Muscle layer of colon (tissue), 2 donors: ENCODE results near the gene MTA2.
A peak's percentile ranks its signal among the peaks of the same experiment; 100 is the strongest.
"Not testable (repeated sequence)": the region's sequence is repeated elsewhere in the genome, so short reads cannot be mapped to it uniquely, and the experiment has no call there.

Source experiments
- H3K27ac ChIP-seq: one replicate; pipeline ENCODE4 v1.7.0; 2013; ENCODE audit warnings: low read depth, mild to moderate bottlenecking, low read length, moderate library complexity
- H3K27me3 ChIP-seq, 2 donors: one replicate each; pipeline ENCODE4 v1.7.0; 2013; ENCODE audit warnings: low read length in 2 of 2, mild to moderate bottlenecking in 2 of 2; ENCODE audit not compliant: insufficient read depth in 2 of 2, control insufficient read depth in 1 of 2
- H3K36me3 ChIP-seq: one replicate; pipeline ENCODE4 v1.7.0; 2013; ENCODE audit warnings: mild to moderate bottlenecking, low read length; ENCODE audit not compliant: insufficient read depth
- H3K4me1 ChIP-seq: one replicate; pipeline ENCODE4 v1.7.0; 2013; ENCODE audit warnings: mild to moderate bottlenecking, low read length; ENCODE audit not compliant: insufficient read depth
- H3K4me3 ChIP-seq, 2 donors: one replicate each; pipeline ENCODE4 v1.7.0; 2013; ENCODE audit warnings: low read length in 2 of 2, low read depth in 1 of 2, mild to moderate bottlenecking in 1 of 2, moderate library complexity in 1 of 2
- H3K9ac ChIP-seq: one replicate; pipeline ENCODE4 v1.7.0; 2013; ENCODE audit warnings: low read length
- H3K9me3 ChIP-seq: one replicate; pipeline ENCODE4 v1.7.0; 2013; ENCODE audit warnings: mild to moderate bottlenecking, low read length
- donor health status: abdominal sarcoma.
- donor health status: Adenocarcinoma of cecum.

Gene MTA2

DNA sequence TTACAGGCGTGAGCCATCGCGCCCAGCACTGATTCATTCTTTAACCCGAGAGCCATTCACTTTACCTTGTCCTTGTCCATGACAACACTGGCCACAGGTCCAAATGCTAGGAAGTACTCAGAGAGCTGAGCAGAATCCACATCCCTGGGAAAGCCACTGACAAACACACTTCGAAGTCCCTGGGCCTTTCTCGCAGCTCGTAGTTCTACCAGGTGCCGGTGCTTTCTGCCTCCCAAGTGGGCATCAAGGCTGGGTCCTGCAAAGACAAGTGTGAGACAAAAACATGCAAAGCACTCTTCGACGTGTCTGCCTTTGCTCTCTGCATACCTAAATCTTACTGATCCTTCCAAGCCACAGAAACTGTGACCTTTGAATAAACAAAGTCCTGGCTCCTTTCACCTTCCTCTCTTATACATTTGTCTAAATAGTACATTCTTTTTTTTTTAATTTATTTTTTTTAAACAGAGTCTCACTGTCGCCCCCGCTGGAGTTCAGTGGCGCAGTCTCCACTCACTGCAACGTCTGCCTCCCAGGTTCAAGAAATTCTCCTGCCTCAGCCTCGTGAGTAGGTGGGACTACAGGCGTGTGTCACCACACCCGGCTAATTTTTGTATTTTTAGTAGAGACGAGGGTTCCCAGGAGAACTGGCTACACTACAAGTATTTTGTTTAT lies 12.6 kb downstream of the MTA2 start:
- no peaks in the 10 kb centered on the region for H3K27me3 ChIP-seq
- no peaks in the 10 kb centered on the region for H3K9me3 ChIP-seq
- no peak overlapping the region for H3K4me3 ChIP-seq
- peaks cover 15% of the 10 kb centered on the region for H3K4me1 ChIP-seq
- no peak overlapping the region for H3K27ac ChIP-seq
- peaks cover 31% of the 10 kb centered on the region for H3K36me3 ChIP-seq
- H3K9ac ChIP-seq: no peak overlapping the region

DNA sequence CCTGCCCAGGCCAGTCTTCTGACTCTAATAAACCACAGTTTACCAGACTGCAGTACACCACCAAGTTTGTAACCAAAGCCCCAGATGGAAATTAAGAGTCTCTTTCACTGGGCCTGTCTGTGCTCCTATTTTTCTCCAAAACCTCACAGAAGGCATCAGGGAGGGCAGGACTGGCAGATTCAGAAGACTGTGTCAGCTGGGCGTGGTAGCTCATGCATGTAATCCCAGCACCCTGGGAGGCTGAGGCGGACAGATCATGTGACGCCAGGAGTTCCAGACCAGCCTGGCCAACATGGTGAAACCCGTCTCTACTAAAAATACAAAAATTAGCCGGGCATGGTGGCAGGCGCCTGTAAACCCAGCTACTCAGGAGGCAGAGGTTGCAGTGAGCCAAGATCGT lies 16.3 kb downstream of the MTA2 start:
- H3K36me3 ChIP-seq: peaks cover 34% of the 10 kb centered on the region
- not testable (repeated sequence) for H3K4me1 ChIP-seq, H3K27ac ChIP-seq, H3K27me3 ChIP-seq, H3K9me3 ChIP-seq, H3K9ac ChIP-seq, H3K4me3 ChIP-seq

DNA sequence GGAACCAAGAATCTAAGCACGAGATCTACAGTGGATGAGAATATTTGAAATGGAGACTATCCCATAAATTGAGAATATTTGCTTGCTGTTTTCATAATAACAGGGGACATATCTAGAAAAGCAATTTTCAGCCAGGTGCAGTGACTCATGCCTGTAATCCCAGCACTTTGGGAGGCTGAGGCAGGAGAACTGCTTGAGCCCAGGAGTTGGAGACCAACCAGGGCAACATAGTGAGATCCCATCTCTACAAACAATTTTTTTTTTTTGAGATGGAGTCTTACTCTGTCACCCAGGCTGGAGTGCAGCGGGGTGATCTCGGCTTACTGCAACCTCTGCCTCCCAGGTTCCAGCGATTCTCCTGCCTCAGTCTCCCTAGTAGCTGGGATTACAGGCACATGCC lies 19.9 kb downstream of the MTA2 start:
- H3K9me3 ChIP-seq, H3K27ac ChIP-seq, H3K4me3 ChIP-seq, H3K4me1 ChIP-seq, H3K27me3 ChIP-seq, H3K9ac ChIP-seq: not testable (repeated sequence)
- H3K36me3 ChIP-seq: peaks cover 36% of the 10 kb centered on the region

DNA sequence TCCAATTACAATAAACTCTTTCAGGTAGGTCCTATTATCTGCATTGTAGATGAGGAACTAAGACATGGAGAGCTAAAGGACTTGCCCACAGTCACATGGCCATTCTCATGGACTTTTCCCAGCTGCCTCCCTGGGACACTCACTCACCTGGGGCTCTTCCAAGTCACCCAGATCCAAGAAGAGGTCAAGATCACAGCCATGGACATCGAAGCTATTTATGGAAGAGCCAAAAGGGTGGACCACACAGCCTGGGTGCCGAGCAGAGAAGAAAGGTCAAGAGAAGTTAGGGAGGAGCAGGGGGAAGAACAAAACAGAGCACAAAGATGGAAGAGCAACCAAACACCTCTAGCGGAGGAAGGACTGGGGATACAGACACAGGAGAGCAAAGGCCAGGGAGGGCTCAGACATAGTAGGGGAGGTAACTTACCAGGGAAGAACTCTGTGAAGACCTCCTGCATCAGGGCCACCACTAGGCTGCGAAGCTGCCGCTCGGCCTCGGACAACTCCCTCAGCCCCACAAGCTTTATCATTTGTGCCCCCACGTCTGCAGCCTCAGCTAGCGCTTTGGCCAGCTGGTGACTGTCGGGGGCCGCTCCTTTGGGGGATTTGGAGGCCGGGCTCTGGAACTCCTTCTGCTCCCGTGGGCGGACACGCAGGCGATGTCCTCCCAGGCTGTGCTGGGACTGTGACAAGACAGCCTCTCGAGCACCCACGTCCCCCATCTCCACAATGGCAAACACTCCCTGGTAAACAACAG lies 20.5 kb downstream of the MTA2 start:
- H3K4me1 ChIP-seq: no peaks in the 10 kb centered on the region
- no peak overlapping the region for H3K4me3 ChIP-seq
- H3K27ac ChIP-seq: no peak overlapping the region
- no peaks in the 10 kb centered on the region for H3K9me3 ChIP-seq
- peaks cover 42% of the 10 kb centered on the region for H3K36me3 ChIP-seq
- H3K9ac ChIP-seq: no peak overlapping the region
- no peaks in the 10 kb centered on the region for H3K27me3 ChIP-seq

DNA sequence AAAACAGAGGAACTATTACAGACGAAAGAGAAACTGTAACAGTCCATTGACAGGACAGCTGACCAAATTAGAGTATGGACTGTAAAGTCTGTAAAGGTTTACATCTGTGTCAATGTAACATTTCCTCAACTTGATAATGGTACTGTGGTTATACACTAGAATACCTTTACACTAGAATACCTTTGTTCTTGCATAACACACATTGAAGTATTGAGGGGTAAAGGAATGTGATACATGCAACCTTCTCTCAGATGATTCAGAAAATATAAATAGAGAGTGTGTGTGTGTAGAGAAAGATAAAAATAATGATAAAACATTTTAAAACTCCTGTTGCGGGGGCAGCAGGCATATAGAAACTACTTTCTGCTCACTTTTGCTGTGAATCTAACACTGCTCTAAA lies 22.4 kb downstream of the MTA2 start:
- H3K4me1 ChIP-seq: peaks cover 12% of the 10 kb centered on the region
- H3K27ac ChIP-seq: no peak overlapping the region
- no peak overlapping the region for H3K4me3 ChIP-seq
- H3K9ac ChIP-seq: no peak overlapping the region
- peaks cover 40% of the 10 kb centered on the region for H3K36me3 ChIP-seq
- no peaks in the 10 kb centered on the region for H3K9me3 ChIP-seq
- no peaks in the 10 kb centered on the region for H3K27me3 ChIP-seq

DNA sequence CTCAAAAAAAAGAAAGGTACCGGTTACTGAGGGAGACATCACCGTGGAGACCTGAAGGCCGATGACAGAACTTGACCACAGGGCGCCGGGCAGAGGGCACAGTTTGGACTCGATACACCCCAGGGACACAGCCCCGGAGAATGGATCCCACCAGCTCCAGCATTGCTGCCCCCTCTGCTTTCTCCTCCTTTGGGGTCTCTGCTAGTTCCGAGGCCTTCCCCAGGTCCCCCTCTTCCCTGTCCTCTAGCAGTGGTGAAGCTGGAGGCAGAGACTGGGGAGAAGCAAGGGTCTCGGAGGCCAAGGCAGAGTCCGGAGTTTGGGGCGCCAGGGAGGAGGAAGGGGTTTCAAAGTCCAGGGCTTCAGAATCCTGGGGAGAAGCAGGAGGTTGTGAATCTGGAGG lies 23.1 kb downstream of the MTA2 start:
- no peak overlapping the region for H3K9ac ChIP-seq
- peaks cover 12% of the 10 kb centered on the region for H3K4me1 ChIP-seq
- H3K4me3 ChIP-seq: no peak overlapping the region
- no peaks in the 10 kb centered on the region for H3K27me3 ChIP-seq
- peaks cover 39% of the 10 kb centered on the region for H3K36me3 ChIP-seq
- no peaks in the 10 kb centered on the region for H3K9me3 ChIP-seq
- no peak overlapping the region for H3K27ac ChIP-seq

DNA sequence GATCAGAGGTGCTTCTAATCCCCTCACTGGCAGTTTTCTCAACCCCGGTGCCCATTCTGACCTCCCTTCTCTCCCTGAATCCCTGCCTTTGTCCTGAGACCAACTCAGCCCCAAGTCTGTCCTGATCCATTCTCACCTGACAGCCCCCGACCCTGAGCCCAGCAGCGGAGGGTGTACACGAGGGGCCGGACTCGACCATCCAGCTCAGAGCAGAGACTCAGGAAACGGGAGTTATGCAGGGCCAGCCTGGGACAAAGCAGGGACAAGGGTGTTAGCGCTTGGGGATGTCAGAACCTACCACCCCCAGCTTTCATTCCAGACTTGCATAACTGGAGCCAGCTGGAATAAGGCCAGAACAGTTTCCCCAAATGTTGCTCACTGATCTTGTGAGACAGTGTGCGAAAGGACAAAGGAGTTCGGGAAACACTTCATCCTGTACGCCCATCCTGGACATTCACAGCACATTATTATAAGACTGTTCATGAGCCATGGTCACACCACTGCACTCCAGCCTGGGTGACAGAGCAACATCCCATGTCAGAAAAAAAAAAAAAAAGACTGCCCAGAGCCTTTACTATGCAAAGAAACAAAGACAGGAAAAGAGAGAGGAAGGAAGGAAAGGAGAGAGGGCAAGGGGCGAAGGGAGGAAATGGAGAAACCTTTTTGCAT lies 24.5 kb downstream of the MTA2 start:
- peaks cover 20% of the 10 kb centered on the region for H3K4me1 ChIP-seq
- H3K4me3 ChIP-seq: no peak overlapping the region
- no peaks in the 10 kb centered on the region for H3K27me3 ChIP-seq
- no peak overlapping the region for H3K9ac ChIP-seq
- H3K27ac ChIP-seq: no peak overlapping the region
- no peaks in the 10 kb centered on the region for H3K9me3 ChIP-seq
- H3K36me3 ChIP-seq: peaks cover 38% of the 10 kb centered on the region

DNA sequence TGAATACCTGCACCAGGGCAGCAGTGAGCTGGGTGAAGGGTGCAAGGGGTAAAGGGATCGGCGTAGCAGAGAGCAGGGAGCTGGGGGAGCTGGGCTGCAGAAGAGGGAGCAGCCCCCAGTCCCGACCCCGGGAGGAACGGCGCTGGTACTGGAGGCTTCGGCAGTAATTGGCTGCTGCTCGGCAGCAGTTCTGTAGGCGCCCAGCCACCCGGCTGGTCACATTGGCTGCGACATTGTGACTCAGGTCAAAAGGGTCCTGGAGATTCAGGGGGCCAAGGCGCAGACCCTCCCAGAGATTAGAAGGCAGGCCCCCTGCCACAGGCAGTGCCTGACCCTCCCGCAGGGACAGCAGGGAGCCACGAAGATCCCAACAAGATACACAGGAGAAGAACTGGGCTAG lies 25.8 kb downstream of the MTA2 start:
- peaks cover 23% of the 10 kb centered on the region for H3K4me1 ChIP-seq
- no peaks in the 10 kb centered on the region for H3K9me3 ChIP-seq
- H3K4me3 ChIP-seq: peak overlapping the region in 1 of 2 donors; percentile 96
- no peak overlapping the region for H3K27ac ChIP-seq
- no peaks in the 10 kb centered on the region for H3K27me3 ChIP-seq
- H3K9ac ChIP-seq: no peak overlapping the region
- H3K36me3 ChIP-seq: peaks cover 44% of the 10 kb centered on the region

DNA sequence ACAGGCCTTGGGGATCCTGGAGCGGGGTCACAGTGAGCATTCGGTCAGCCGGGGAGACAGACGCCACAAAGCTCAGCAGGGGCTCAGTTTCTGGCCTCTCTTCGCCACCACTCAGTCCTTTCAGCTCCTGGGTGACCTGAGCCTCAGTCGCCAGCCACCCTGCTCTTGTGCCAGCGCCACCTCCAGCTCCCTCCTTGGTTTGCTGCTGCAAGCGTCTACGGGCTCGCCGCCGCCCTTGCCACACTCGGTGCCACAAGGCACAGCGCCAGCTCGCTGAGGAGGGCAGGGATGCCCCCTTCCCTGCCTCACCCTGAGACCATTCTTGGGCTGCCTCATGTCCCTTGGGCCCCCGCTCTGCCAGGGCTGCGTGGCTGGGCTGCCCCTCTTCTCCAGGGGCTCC lies 26.5 kb downstream of the MTA2 start:
- peak overlapping the region; percentile 79 for H3K9ac ChIP-seq
- H3K4me3 ChIP-seq: peak overlapping the region; percentile 53 to 96
- no peaks in the 10 kb centered on the region for H3K27me3 ChIP-seq
- H3K36me3 ChIP-seq: peaks cover 49% of the 10 kb centered on the region
- H3K27ac ChIP-seq: peak overlapping the region; percentile 94
- H3K4me1 ChIP-seq: peaks cover 23% of the 10 kb centered on the region
- H3K9me3 ChIP-seq: no peaks in the 10 kb centered on the region

DNA sequence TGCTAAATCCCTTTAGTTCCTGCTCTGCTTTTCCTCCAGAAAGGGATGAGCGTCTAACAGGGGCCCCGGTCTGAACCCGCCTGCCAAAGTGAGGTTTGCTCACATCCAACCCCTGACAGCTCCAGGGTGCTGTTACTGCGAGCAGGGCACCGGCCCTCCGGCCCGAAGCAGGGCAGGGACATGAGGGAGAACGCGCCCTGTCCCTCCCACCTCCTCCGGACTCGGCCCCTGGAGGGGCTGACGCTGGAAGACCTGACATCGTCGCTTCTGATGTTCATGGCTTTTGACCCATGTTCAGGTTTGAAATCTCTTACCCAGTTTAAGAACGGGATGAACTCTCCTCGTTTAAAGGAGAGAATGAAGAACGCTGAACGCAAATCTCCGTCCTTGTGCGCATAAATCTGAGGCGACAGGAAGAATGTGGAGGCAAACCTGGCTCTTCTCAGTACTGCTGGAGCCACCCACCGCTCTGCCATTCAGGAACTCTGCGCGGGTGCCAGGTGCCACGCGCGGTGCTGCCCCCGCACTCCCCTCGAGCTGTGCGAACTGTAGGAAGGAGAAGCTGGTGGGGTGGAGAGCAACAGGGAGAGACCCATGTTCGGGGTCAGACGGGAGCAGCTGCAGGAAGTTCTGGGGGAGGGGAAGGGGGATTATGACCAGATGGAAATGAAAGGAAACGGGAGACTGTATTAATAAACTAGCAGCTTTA lies 27.1 kb downstream of the MTA2 start:
- Histone ChIP-seq H3K36me3 (peaks cover 55% of the 10 kb centered on the region), H3K4me1 (peaks cover 23% of the 10 kb centered on the region)

More for the DNA sequence above, 27.1 kb downstream of the MTA2 start:
- H3K9me3 ChIP-seq: no peaks in the 10 kb centered on the region
- H3K27me3 ChIP-seq: no peaks in the 10 kb centered on the region
- peak overlapping the region; percentile 79 for H3K9ac ChIP-seq
- peak overlapping the region; percentile 53 to 96 for H3K4me3 ChIP-seq
- H3K27ac ChIP-seq: peak overlapping the region; percentile 94
